ENCODE data around the gene SH2D3A.
A peak's percentile ranks its signal among the peaks of the same experiment; 100 is the strongest.
"Not testable (repeated sequence)": the region's sequence is repeated elsewhere in the genome, so short reads cannot be mapped to it uniquely, and the experiment has no call there.

SH2D3A gene

DNA sequence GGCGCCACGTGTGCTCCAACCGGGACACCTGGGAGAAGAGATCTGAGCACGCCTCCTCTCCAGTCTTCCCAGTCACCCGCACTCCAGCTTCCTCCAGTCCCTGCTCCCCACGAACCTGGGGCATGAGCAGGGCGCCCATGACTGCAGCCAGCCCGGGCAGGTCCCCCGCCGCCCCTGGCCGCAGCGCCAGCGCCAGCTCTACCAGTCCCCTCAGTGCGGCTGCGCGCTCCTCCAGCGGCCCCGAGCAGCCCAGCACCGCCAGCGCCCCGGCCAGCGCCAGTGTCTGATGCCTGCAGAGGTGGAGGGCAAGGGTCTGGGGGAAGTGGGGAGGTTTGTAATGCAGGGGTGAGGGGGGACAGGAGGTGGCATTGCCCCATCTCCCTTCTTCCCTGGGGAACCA lies 13.1 kb downstream of the SH2D3A start:
- no peak for DNase-seq

GRCh38 chr19:6753178-6754031 lies 13.8 kb downstream of the SH2D3A start:
- DNase-seq: peak; percentile 91

DNA sequence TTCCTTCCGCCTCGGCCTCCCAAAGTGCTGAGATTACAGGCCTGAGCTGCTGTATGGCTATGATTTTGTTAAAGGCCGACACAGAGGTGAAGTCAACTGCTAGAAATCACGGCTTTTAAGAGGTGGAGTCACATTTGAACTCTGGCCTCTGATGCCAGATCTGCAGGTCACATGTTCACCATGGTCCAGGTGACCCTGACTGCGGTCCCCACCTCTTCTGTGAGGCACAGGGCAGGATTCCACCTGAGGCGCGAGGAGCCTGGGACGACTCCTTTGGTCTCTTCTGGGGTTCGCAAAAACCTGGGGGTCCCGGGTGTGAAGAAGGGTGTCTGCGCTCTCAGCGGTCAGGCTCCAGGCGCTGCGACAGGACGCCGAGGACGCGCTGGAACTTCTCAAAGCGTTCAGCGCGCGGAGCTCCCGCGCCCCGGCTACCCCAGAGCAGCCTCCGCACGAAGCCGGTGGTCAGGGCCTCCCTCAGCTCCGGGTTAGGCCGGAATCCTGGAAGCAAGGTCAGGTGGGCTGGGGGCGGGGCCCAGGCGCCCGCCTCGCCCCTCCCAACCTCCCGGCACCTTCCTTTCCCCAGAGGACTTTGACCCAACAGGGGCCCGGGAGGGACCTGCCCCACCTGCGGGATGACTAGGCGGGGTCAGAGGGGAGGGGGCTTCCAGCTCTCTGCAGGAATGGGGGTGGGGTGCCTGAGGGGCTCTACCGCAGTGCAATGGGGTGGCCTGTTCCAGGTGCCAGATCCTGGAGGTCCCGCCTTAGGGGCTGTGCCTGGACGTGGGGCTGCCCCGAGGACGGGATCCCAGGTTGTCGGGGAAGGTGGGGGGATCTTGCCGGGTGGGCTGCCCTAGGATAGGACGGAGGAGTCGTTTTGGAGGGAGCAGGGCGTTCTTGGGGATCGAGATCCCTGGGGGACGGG lies 14.7 kb downstream of the SH2D3A start:
- no peak for DNase-seq

DNA sequence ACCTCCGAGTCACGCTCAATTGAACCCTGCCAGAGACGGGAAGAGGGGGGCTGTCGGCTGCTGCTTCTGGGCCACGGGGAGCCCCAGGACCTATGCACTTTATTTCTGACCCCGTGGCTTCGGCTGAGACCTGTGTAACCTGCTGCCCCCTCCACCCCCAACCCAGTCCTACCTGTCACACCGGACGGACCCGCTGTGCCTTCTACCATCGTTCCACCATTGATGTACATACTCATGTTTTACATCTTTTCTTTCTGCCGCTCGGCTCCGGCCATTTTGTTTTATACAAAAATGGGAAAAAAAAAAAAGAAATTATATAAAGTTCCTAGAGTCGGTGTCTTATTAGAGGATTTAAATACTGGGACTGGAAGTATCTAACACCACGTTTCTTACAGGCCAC lies 16.0 kb downstream of the SH2D3A start:
- DNase-seq: no peak

DNA sequence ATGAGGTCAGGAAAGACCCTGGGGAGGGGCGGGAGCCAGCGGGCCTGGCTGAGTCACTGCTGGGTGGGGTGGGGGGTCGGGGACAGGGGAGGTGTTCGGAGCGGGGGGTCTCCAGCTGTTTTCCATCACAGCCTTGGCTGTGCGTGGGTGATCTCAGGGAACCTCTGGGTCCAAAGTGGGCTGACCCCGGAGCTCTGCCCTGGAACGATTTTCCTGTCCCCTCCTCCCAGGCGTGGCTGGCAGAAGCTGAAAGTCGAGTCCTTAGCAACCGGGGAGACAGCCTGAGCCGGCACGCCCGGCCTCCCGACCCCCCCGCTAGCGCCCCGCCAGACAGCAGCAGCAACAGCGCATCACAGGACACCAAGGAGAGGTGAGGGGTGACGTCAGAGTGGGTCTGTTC lies 17.2 kb downstream of the SH2D3A start:
- DNase-seq: no peak

DNA sequence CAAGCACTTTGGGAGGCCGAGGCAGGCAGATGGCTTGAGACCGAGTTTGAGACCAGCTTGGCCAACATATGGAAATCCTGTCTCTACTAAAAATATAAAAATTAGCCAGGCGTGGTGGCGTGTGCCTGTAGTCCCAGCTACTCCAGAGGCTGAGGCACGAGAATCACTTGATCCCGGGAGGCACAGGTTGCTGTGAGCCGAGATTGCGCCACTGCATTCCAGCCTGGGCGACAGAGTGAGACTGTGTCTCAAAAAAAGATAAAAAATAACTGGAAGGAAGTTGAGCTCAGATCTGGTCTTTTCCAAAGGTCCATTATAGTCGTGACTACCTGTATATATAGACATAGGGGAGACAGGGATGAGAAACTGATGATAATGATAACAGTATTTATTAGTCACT lies 18.7 kb downstream of the SH2D3A start:
- DNase-seq: not testable (repeated sequence)

DNA sequence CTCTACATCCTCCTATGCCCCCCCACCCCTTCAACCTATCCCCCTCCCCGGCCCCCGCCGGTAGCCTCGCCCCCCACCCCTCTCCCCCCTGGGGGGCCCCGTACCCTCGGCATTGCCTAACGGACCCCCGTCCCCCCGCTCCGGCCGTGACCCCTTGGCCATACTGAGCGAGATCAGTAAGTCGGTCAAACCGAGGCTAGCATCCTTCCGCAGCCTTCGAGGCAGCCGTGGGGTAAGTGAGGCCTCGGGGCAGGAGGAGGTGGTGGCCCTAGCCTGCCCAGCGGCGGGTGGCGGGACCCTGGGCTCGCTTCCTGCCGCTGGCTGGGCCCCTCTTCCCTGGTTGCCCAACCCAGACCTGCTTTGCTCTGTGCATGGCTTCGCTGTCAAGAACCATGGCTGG lies 21.3 kb downstream of the SH2D3A start:
- DNase-seq: no peak

DNA sequence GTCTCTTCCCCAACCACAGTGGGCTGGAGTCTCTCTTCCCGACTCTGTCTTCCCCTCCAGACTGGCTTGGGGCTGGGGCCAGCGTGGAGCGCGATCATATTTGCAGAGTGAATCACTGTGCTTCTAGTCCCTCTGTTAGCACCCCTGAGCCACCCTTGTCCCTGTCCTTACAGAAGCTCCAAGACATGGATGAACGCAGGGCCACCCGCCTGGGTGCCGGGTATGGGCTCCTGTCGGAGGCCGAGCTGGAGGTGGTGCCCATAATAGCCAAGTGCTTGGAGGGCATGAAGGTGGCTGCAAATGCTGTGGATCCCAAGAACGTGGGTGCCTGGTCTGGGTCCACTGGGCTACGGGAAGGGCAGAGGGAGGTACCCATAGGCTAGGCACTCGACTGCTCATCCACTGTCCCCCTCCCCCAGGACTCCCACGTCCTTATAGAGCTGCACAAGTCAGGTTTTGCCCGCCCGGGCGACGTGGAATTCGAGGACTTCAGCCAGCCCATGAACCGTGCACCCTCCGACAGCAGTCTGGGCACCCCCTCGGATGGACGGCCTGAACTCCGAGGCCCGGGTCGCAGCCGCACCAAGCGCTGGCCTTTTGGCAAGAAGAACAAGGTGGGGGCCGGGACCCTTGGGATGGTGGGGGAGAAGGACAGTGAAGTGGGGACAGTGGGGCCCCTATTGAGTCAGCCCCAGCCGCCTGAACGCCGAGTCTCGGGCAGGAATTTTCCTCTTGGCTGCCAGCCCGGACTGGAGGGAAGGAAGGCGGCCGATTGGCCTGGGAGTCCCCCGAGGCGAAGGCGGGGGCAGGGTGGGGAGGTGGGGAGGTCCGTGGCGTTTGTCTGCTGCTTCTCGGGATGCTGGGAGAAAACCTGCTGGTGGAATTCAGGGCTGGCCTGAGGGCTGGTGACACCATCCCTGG lies 22.6 kb downstream of the SH2D3A start:
- DNase-seq: peak; percentile 75

DNA sequence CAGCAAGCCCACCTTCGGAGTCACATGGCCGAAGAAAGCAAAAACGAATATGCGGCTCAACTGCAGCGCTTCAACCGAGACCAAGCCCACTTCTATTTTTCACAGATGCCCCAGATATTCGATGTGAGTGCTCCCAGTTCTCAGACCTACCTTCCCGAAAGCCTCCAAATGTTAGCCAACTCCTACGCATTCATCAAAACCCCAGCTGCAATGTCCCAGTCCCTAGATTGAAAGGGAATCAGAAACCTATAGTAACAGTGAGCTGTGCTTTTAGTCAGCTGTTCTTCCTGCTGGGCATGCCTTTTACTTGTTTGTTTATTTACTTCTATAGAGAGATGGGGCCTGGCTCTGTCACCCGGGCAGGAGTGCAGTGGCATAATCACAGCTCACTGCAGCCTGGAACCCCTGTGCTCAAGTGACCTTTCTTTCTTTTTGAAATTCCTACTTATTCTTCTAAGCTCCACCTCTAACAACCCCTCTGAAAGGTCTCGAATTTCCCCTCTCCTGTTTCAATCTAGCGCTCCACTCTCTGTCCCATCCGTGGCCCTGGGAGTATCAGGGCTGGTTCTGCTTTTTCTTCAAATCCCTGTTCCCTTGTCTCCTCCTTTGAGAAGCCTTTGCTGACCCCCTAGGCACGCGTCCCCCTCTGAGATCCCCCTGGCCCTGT lies 23.4 kb downstream of the SH2D3A start:
- DNase-seq: no peak

DNA sequence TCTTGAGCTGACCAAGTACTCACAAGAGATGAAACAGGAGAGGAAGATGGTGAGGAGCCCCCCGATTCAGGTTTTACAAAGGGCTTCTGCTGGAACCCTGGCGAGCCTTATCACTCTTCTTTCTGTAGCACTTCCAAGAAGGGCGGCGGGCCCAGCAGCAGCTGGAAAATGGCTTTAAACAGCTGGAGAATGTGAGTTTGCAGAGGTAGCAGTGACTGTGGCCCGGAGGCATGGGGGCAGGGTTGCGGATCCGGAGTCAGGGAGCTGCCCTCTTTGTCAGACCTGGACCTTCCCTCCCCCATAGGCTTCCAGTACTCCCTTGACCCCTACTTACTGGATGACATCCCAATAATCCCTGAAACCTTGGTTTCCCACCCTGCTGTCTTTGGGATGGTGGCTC lies 24.2 kb downstream of the SH2D3A start:
- no peak for DNase-seq

DNA sequence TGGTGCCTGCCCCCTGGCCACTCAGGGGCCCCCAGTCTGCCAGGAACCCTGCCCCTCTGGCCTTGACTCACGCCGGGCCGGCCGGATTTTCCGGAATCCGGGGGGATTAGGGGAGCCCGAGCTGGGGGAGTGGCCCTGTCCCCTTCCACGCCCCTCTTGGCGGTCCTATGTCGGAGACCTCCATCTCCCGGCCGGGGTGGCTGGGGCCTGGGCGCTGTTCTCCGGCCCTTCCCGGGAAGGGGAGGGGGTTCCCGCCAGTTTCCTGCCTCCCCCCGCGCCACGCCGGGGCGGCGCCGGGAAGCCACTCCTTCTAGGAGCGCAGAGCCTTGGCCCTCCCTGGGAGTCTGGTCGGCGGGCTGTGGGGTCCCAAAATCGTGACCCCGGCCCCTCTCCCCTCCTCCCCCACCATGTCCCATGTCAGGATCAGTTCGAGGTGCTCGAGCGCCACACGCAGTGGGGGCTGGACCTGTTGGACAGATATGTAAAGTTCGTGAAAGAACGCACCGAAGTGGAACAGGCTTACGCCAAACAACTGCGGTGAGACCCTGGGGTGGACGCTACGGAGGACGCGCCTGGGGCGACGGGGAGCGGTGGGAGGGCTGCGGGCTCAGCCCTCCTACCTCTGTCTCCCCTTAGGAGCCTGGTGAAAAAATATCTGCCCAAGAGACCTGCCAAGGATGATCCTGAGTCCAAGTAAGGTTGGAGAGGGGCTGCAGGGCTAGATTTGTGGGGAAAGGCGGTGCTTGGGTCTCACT lies 26.5 kb downstream of the SH2D3A start:
- DNase-seq: no peak

DNA sequence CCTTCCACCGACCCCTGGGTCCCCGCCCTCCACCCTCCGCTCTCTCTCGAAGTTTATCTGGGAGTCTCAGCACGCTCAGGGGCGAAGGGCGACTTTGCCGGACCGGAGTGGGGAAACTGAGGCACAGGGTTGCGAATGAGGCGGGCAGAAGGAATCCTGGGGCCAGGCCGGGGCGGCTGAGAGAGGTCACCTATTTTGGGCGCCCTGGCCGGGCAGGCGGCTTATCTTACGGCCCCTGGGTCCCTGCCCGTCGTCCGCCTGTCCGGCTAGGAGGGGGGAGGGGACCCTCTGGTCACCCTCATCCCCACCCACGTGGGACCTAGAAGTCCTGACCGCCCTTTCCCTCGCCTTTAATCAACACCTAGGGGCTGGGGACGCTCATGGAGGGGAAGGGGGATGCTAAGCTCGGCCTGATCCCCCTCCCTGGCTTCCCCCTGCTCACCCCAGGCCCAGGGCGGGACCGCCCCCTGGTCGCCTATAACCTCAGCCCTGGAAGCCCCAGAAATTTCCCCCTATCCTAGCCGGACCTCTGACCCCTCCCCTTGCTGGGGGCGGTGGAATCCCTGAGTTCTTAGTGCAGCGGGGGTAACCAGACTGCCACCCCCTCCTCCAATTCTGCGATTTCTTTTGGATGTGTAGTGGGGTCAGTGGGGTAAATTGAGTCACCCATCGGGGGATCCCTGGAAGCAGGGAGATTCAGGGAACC lies 27.2 kb downstream of the SH2D3A start:
- DNase-seq: no peak

- no peak for DNase-seq
Measured at GRCh38 chr19:6739390-6739882, 27.8 kb downstream of the SH2D3A start, which contains the start of gene TRIP10. Gene TRIP10, plus strand, starts transcription at chr19:6739680. Its CDS starts 82 bp downstream, at chr19:6739762.

DNA sequence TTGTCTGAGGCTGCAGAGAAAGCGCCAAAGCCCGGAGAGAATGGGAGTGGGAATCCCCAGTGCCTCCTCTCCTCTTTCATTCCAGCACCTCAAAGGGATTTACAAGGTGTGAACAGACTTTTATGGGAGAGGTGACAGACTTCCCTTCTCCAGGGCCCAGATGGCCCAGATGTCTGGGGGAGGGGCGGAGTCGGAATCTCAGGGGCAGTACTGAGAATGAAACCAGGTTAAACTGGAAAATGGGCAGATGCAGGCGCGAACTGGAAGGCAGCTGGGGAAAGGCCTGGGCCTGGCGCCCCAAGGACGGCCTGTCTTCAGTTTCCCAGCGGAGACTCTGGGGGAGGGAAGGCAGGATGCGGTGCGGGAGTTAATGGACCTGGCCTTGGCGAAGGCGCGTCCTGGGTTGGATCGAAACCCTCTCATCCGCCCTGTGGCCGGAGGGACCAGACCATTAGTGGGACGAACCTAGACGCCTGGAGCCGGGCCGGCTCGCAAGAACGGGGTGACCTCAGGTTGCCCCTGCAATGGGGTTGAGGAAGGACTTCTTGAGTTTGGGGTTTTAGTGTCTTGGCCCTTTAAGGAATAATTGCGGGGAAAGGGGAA lies 28.3 kb downstream of the SH2D3A start:
- no peak for DNase-seq

DNA sequence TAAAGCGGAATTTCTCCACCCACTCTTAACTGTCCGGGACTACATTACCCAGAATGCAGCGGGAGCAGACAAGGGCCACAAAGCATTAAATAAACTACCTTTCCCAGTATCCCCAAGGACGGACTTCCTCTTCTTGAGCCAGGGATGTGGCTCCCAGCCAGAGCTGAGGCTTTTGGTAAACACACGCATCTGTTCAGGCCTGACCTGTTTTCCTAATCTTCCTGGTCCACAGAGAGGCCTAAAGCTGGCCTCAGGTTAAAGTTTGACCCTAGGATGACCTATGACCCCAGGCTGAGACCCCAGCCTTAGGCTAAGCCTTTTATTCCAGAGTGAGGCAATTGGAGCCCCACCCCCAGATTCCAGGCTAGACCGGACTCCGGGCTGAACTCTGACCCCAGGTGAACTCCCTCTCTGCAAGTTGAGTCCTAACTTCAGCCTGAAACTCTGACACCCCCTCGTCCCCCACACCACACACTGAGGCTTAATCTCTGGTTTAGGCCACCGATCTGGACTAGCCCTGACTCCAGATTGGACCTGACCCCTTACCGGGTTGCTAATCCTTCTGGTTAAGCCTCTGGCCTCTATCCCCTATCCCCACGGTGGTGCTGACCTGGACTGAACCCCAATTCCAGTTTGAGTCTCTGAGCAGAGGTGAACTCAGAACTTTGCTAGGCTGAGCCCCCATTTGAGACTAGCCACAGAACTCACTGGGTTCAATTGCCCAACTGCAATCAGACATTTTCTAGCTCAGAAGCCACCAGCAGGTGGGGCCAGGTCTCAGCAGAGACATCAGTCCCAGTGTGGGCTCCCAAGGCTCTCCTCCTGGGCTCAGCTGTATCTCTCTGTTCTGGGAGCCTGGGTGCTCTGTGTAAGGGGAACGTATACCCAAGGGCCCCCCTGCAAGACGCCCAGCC lies 29.1 kb downstream of the SH2D3A start:
- DNase-seq: no peak

DNA sequence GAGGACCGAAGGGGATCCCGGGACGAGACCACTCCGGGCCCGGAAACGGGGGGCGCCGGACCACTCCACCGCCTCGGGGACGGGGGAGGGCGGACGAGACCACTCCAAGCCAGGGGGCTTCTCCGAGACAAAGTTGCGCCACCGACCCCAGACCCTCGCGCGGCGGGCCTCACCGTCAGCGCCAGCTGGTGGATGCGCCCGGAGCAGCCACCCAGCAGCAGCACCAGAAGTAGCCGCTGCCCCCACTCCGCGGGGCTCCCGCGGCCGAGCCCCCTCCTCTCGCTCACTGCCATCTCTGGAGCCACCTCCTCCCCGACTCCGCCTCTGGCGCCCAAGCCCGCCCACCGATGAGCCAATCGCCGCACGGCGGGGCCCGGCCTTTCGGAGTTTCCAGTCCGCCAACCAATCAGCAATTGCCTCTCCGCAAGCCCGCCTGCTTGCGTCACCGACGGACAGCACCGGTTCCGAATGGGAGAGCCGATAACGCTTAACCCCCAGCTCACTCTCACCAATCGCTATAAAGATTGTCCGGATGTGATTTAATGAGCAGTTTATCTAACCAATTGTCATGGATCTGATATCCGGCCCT lies 29.9 kb downstream of the SH2D3A start, which contains the start of gene GPR108:
GPR108 (minus strand) TSS at position 297 of the 589 bp plus-strand sequence; CDS start at position 293, 4 bp downstream.
- DNase-seq: peak; percentile 94

DNA sequence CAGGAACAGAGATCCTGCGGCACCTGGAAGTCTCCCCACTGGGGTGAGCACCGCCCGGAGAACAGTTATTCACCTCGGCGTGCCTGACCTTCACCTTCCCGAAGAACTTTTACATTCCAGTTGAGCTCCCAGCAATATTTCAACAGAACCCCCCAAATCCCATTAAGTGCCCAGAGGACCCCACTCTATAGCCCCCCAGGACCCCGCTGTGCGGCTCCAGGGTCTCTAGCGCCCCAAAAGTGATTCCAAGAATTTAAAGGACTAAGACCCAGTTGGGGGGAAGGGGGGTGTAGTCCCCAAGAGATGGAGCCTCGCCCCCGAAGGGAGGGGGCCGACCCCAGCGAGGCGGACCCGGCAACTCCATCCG lies 30.3 kb downstream of the SH2D3A start:
- DNase-seq: no peak

DNA sequence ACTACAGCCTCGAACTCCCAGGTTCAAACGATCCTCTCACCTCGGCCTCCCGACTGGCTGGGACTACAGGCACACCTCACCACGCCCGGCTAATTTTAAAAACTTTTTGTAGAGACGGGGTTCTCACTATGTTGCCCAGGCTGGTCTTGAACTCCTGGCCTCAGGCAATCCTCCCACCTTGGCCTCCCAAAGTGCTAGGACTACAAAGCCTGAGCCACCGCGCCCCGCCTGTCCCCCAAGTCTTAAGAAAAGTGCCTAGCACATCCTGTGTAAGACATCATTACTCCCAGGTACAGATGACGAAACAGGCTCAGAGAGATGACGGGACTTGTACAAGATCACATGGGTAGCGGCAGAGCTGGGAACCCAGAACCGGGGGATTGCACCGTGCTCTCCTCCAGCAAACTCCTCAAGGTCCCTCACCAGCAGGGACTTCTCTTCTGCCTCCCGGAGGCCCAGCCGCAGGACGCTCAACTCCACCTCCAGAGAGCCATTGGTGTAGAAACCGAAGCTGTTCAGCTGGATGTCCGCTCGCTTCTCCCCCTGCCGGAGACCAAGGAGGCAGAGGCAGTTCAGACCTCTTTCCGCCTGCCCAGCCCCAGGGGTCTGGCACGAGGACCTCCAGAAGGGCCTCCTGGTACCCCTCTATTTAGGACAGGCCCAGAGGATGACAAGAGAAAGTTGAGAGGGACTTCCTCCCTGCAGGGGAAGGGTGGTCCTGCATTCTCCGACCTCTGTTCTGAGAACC lies 30.9 kb downstream of the SH2D3A start:
- no peak for DNase-seq
